Measurements from ENCODE around the gene MINK1. TPM values are rescaled to one million over a fixed set of nuclear protein-coding genes. Genes with fewer than 3 reads are reported as not detected.
A peak's percentile ranks its signal among the peaks of the same experiment; 100 is the strongest.

Gene MINK1
- total and polyA plus RNA-seq, 2 of the 13 experiments (the other 11 are each of a cell fraction or from before 2014, with no cell fraction given): 17.2 to 63.9 TPM

GRCh38 chr17:4788807-4789700 is 44.1 kb upstream of the MINK1 start, which contains the start of gene GLTPD2 (continued):
- TF ChIP-seq NFKBIZ (CRISPR knock-in tag; IDR thresholded peaks at IDR 0.05): no peak; the same call in 1 of the 2 replicates
- peak; percentile 77; the same call in 1 of the 2 replicates for TF ChIP-seq HIC2 (CRISPR knock-in tag; IDR thresholded peaks at IDR 0.05; ENCODE audit: low read depth)
- peak; percentile 52; the same call in 1 of the 2 replicates for TF ChIP-seq ZNF292 (CRISPR knock-in tag; IDR thresholded peaks at IDR 0.05; ENCODE audit: borderline replicate concordance, low read depth)
- TF ChIP-seq ZNF563 (CRISPR knock-in tag; IDR thresholded peaks at IDR 0.05): no peak
- TF ChIP-seq PREB (CRISPR knock-in tag; IDR thresholded peaks at IDR 0.05): no peak
- TF ChIP-seq ZNF446 (CRISPR knock-in tag; IDR thresholded peaks at IDR 0.05): no peak
- TF ChIP-seq ZFX (CRISPR knock-in tag; IDR thresholded peaks at IDR 0.05; ENCODE audit: low read depth): peak; percentile 74
- peak; percentile 45; the same call in 1 of the 2 replicates for TF ChIP-seq ZNF557 (CRISPR knock-in tag; IDR thresholded peaks at IDR 0.05)
- no peak for TF ChIP-seq ZNF10 (CRISPR knock-in tag; IDR thresholded peaks at IDR 0.05; ENCODE audit: borderline replicate concordance, low read depth)
- TF ChIP-seq ZBTB39 (CRISPR knock-in tag; IDR thresholded peaks at IDR 0.05): no peak
- no peak for TF ChIP-seq NPAS2 (CRISPR knock-in tag; IDR thresholded peaks at IDR 0.05; ENCODE audit: borderline replicate concordance)
- 0 out of 2 replicates have a peak, but pooled peaks have one; percentile 59 for TF ChIP-seq ZFP36L1 (CRISPR knock-in tag; IDR thresholded peaks at IDR 0.05)
- TF ChIP-seq TARDBP (CRISPR knock-in tag; IDR thresholded peaks at IDR 0.05): peak; percentile 18; the same call in 1 of the 2 replicates
- TF ChIP-seq YY1 (IDR thresholded peaks at IDR 0.05; ENCODE audit: insufficient read depth, insufficient replicate concordance, low read depth, low read length): peak; percentile 68
- no peak for TF ChIP-seq ZNF646 (CRISPR knock-in tag; IDR thresholded peaks at IDR 0.05)
